SJSA1 (cell line): ENCODE data around the gene GARRE1. TPM values are rescaled to one million over a fixed set of nuclear protein-coding genes. Genes with fewer than 3 reads are reported as not detected.
"Not testable (repeated sequence)": the region's sequence is repeated elsewhere in the genome, so short reads cannot be mapped to it uniquely, and the experiment has no call there.

Source experiments
- DNase-seq, 2 experiments: peaks; one replicate each; pipeline ENCODE4 v3.0.0-alpha.2; 2015 to 2020; ENCODE audit warnings: low spot score in 2 of 2, low read depth in 1 of 2
- H3K27ac ChIP-seq: fragments of 250-450 bp; sonication (Bioruptor Pico); 2 replicates; pipeline ENCODE4 v1.5.1; 2020; ENCODE audit warnings: mild to moderate bottlenecking, moderate library complexity
- H3K27me3 ChIP-seq: fragments of 250-450 bp; sonication (Bioruptor Pico); replicated peaks from 2 replicates; pipeline ENCODE4 v1.5.1; 2020; ENCODE audit warnings: mild to moderate bottlenecking, moderate library complexity
- H3K36me3 ChIP-seq: fragments of 250-450 bp; sonication (Bioruptor Pico); 2 replicates; pipeline ENCODE4 v1.5.1; 2020; ENCODE audit warnings: mild to moderate bottlenecking
- H3K4me1 ChIP-seq: fragments of 250-450 bp; sonication (Bioruptor Pico); replicated peaks from 2 replicates; pipeline ENCODE4 v1.6.1; 2021; ENCODE audit warnings: mild to moderate bottlenecking
- H3K4me3 ChIP-seq: fragments of 250-450 bp; sonication (Bioruptor Pico); 2 replicates; pipeline ENCODE4 v1.5.1; 2020; ENCODE audit warnings: mild to moderate bottlenecking
- H3K9me3 ChIP-seq: fragments of 250-450 bp; sonication (Bioruptor Pico); replicated peaks from 2 replicates; pipeline ENCODE4 v1.5.1; 2020; ENCODE audit warnings: mild to moderate bottlenecking
- total RNA-seq: library from RNA; depleted of rRNA; stranded (reverse); fragments of >200 nt; shearing (Covaris generic); gene quantifications from 2 replicates; pipeline ENCODE4 v1.2.3, GENCODE V29; 2014

The GARRE1 gene
- total RNA-seq, 1 experiment from 2014 or later = 20.7 TPM

- H3K9me3 ChIP-seq = no peaks in the 10 kb centered on the region
- no peaks in the 10 kb centered on the region for H3K27me3 ChIP-seq
- DNase-seq = no peak
- peaks cover 10% of the 10 kb centered on the region for H3K36me3 ChIP-seq
- H3K4me3 ChIP-seq = no peak overlapping the region
- peak overlapping the region; percentile 94; the same call in 1 of the 2 replicates for H3K27ac ChIP-seq
- H3K4me1 ChIP-seq = peaks cover 51% of the 10 kb centered on the region
Measured at GRCh38 chr19:34275705-34276104, 21.4 kb downstream of the GARRE1 start.

DNA sequence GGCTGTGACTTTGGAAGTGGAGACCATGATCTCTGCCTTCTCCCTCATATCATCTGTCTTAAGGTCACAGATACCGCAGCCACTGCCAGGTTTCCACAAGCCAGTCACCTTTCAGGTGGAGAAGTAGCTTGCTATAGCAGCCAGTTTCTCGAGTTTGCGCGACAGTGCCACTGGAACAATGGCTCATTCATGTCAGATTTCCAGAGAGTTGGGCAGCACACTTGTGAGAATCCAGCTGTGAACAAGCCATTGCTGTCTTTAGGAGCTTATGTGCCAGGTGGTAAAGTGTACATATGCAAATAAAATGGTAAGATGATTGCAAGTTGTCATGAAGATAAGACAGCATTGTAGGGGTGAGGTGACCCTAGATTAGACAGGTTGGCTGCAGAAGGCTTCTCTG lies 22.3 kb downstream of the GARRE1 start:
- H3K4me3 ChIP-seq = no peak overlapping the region
- no peak for DNase-seq
- H3K4me1 ChIP-seq = peaks cover 48% of the 10 kb centered on the region
- peaks cover 14% of the 10 kb centered on the region for H3K36me3 ChIP-seq
- no peaks in the 10 kb centered on the region for H3K9me3 ChIP-seq
- no peak overlapping the region for H3K27ac ChIP-seq
- H3K27me3 ChIP-seq = no peaks in the 10 kb centered on the region

GRCh38 chr19:34277244-34277643 lies 22.9 kb downstream of the GARRE1 start:
- no peak for DNase-seq
- H3K27ac ChIP-seq = no peak overlapping the region
- no peak overlapping the region for H3K4me3 ChIP-seq
- peaks cover 14% of the 10 kb centered on the region for H3K36me3 ChIP-seq
- H3K27me3 ChIP-seq = no peaks in the 10 kb centered on the region
- H3K9me3 ChIP-seq = no peaks in the 10 kb centered on the region
- H3K4me1 ChIP-seq = peaks cover 48% of the 10 kb centered on the region

- H3K27me3 ChIP-seq = no peaks in the 10 kb centered on the region
- H3K27ac ChIP-seq = no peak overlapping the region
- no peaks in the 10 kb centered on the region for H3K9me3 ChIP-seq
- DNase-seq = no peak
- H3K4me1 ChIP-seq = peaks cover 33% of the 10 kb centered on the region
- peaks cover 11% of the 10 kb centered on the region for H3K36me3 ChIP-seq
- H3K4me3 ChIP-seq = no peak overlapping the region
Measured at GRCh38 chr19:34278783-34279182, 24.4 kb downstream of the GARRE1 start.

- not testable (repeated sequence) for H3K27me3 ChIP-seq, H3K9me3 ChIP-seq, DNase-seq, H3K4me3 ChIP-seq, H3K27ac ChIP-seq
- peaks cover 11% of the 10 kb centered on the region for H3K36me3 ChIP-seq
- peaks cover 11% of the 10 kb centered on the region for H3K4me1 ChIP-seq
Measured at GRCh38 chr19:34281444-34281843, 27.1 kb downstream of the GARRE1 start.

DNA sequence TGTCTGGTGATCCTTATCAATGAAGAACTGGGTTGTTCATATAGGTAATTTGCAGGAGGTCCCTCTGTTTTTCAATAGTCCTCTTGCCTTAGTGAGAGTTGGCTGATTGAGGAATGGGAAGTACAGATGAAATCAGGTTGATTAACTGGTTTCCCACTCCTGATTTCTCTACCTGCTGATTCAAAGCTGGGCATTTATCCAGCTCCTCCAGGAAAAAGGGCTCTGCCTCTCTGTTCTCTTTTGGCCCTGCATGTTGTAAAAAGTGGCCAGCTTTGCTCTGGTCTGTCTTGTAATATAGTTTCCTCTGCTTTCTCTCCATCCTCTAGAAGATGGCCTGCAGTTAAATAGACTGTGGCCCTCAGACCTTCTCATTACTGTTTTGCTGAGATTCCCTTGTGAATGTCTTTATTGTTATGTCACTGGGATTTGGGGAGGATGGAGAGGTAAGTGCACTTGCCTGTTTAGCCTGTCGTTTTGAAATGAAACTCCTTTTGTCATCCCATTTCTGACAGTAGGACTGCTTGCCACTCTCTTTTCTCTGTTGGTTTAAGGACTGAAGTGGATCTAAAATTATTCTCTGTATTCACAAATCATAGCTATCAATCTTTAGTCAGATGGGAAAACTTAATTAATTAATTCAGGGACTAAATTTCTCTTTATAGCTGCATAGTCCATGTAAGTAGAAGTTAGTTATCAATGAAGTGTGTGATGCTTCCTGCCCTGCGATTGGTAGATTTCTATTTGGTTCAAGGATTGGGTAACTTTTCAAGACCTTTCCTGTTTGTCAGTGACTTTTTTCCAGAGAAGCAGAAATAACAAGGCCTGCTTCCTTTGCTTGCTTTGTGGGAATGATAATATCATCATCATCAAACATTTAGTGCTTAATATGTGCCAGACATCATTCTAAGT lies 28.5 kb downstream of the GARRE1 start:
- H3K27me3 ChIP-seq = no peaks in the 10 kb centered on the region
- H3K27ac ChIP-seq = no peak overlapping the region

DNA sequence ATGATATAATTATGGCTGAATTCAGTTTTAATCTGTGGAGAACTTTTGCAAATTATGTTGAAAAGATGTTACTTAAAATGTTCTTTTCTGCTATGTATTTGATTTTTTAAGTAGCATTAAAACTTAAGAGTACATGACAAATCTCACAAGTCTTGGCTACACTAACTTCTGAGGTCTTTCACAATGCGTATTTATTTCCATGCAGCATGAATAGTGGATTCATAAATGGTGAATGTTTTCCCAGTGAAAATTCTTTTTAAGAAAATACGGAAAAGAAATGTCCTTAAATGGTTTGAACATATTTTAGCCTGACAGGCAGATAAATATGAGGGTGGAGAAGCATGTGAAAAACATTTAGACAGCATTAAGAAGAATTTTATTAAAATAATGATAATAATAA lies 30.2 kb downstream of the GARRE1 start:
- Histone ChIP-seq H3K27me3 (no peaks in the 10 kb centered on the region), H3K4me3 (no peak overlapping the region), H3K4me1 (no peaks in the 10 kb centered on the region), H3K36me3 (peaks cover 16% of the 10 kb centered on the region), H3K9me3 (0 out of 2 replicates have a peak, but pooled peaks cover 2% of the 10 kb centered on the region), H3K27ac (no peak overlapping the region)
- no peak for DNase-seq

More for the DNA sequence above, 28.5 kb downstream of the GARRE1 start:
- H3K4me1 ChIP-seq = no peaks in the 10 kb centered on the region
- no peak for DNase-seq
- H3K4me3 ChIP-seq = no peak overlapping the region
- 0 out of 2 replicates have a peak, but pooled peaks cover 2% of the 10 kb centered on the region for H3K9me3 ChIP-seq
- peaks cover 19% of the 10 kb centered on the region for H3K36me3 ChIP-seq

DNA sequence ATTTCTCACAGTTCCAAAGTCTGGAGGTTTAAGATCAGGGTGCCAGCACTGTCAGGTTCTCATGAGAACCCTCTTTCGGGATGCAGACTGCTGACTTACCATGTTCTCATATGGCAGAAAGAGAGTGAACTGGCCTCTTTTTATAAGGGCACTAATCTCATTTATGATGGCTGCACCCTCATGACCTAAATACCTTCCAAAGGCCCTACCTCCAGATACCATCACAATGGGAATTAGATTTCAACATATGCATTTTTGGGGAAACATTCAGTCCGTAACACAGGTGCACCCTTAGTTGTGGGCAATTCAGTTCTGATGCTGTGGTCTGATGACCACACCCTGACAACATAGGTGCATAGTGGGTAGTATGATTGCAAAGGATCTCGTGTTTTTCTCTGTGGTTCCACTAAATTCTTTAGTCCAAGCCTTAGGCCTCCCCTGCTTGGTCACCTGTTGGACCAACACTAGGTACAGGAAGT lies 33.3 kb downstream of the GARRE1 start:
- H3K4me1 ChIP-seq = no peaks in the 10 kb centered on the region
- peaks cover 10% of the 10 kb centered on the region; the same call in 1 of the 2 replicates for H3K36me3 ChIP-seq
- H3K9me3 ChIP-seq = 0 out of 2 replicates have a peak, but pooled peaks cover 2% of the 10 kb centered on the region
- no peak for DNase-seq
- no peaks in the 10 kb centered on the region for H3K27me3 ChIP-seq
- H3K27ac ChIP-seq = no peak overlapping the region
- H3K4me3 ChIP-seq = no peak overlapping the region

GRCh38 chr19:34288381-34288780 lies 34.0 kb downstream of the GARRE1 start:
- no peak overlapping the region for H3K4me3 ChIP-seq
- no peaks in the 10 kb centered on the region for H3K4me1 ChIP-seq
- no peak for DNase-seq
- 0 out of 2 replicates have a peak, but pooled peaks cover 2% of the 10 kb centered on the region for H3K9me3 ChIP-seq
- no peaks in the 10 kb centered on the region for H3K27me3 ChIP-seq
- H3K27ac ChIP-seq = no peak overlapping the region
- H3K36me3 ChIP-seq = peaks cover 10% of the 10 kb centered on the region; the same call in 1 of the 2 replicates

DNA sequence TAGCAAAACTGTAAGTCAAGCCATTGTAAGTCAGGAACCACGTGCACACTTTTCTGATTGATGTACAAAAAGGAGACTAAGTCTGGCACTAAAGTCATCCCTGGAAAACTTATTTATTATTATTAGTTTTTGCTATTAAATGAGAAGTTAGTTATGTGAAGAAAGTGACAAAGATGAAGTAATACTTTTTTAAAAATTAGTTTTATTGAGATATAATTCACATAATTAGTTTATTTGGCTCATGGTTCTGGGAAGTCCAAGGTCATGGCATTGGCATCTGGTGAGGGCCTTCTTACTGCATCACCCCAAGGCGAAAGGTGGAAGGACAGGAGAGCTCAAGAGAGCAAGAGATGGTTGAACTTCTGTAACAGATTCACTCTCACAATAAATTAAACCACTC lies 36.9 kb downstream of the GARRE1 start:
- DNase-seq = no peak
- Histone ChIP-seq H3K9me3 (0 out of 2 replicates have a peak, but pooled peaks cover 2% of the 10 kb centered on the region), H3K4me3 (no peak overlapping the region), H3K27me3 (no peaks in the 10 kb centered on the region), H3K36me3 (peaks cover 10% of the 10 kb centered on the region; the same call in 1 of the 2 replicates), H3K4me1 (no peaks in the 10 kb centered on the region), H3K27ac (no peak overlapping the region)

DNA sequence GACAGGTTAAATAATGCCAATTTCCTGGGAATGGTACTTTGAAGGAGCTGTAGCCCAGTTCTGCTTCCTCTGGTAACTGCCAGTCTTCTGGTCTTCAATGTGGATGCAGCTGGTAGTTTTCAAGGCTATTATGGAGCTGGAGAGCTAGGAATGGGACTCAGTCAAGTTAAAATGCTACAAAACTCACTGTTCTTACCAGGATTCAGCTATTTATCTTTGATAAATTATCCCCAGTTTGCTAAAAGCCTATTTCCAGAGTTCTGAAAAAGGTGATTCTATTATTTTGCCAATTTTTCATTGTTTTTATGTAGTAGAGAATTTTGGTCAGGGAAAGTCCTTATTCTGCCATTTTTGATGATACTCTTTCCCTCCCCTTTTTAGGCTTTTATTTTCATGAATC lies 40.7 kb downstream of the GARRE1 start:
- no peaks in the 10 kb centered on the region for H3K4me1 ChIP-seq
- H3K27me3 ChIP-seq = no peaks in the 10 kb centered on the region
- no peak for DNase-seq
- peaks cover 10% of the 10 kb centered on the region for H3K36me3 ChIP-seq
- H3K27ac ChIP-seq = no peak overlapping the region
- H3K9me3 ChIP-seq = no peaks in the 10 kb centered on the region
- no peak overlapping the region for H3K4me3 ChIP-seq

DNA sequence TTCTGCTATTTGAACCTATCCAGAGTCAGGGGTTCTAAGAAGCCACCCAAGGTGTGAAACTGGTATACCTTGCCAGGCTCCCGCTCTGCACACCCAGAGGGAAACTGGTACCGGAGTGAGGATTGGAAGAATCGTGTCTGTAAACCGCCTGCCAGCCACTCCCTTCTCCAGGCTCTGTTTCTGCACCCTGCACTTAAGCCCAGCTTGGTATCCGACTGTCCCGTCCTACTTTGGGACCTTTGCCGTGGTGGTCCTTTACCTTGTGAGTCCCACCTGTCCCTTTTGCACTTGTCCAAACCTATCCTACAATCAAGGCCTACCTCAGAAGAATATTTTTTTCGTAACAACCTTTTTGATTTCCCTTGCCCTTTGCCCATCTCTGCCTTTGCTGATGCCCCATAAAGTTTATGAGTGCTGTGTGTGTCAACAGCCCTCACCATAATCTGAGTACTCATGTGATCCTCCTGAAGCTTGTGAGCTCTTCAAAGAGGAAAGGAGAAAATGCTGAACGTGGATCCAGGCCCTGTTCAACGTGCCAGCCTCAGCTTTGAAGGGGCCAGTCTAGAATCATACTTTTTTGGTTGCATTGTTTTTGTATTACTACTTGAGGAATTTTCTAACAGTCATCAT lies 44.7 kb downstream of the GARRE1 start:
- Histone ChIP-seq H3K27me3 (no peaks in the 10 kb centered on the region), H3K9me3 (no peaks in the 10 kb centered on the region), H3K4me1 (no peaks in the 10 kb centered on the region), H3K36me3 (peaks cover 21% of the 10 kb centered on the region), H3K4me3 (no peak overlapping the region), H3K27ac (no peak overlapping the region)
- no peak for DNase-seq

DNA sequence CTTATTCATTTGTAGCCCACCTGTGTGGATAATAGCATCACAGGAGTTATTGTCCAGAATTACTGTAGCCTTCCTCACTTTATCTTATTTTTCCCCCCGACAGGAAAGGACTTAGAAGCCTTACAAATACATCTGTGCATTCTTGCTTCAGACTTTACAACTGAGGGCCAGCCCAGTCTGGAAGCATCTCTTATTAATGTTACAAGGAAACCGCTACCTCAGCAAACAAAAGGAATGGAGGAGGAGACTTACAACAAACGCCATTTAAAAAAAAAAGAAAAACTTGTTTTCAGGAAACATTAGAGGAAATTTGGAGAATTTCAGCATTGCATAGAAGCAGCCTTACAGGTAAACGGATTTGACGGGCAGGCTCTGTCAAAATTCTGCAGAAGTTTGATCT lies 45.2 kb downstream of the GARRE1 start:
- H3K36me3 ChIP-seq = peaks cover 21% of the 10 kb centered on the region
- no peak overlapping the region for H3K4me3 ChIP-seq
- H3K9me3 ChIP-seq = no peaks in the 10 kb centered on the region
- no peaks in the 10 kb centered on the region for H3K27me3 ChIP-seq
- no peaks in the 10 kb centered on the region for H3K4me1 ChIP-seq
- no peak for DNase-seq
- no peak overlapping the region for H3K27ac ChIP-seq

DNA sequence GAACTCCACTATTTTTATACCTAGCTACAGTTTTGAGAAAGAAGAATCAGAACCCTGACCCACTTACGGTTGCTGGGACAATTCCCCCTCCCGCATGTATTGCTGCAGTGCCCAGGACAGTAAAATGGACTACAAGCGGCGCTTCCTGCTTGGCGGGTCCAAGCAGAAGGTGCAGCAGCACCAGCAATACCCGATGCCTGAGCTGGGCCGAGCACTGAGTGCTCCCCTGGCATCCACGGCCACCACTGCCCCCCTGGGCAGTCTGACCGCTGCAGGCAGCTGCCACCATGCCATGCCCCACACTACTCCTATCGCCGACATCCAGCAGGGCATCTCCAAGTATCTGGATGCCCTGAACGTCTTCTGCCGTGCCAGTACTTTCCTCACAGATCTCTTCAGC lies 46.0 kb downstream of the GARRE1 start:
- no peaks in the 10 kb centered on the region for H3K9me3 ChIP-seq
- H3K36me3 ChIP-seq = peaks cover 28% of the 10 kb centered on the region
- no peaks in the 10 kb centered on the region for H3K4me1 ChIP-seq
- H3K27me3 ChIP-seq = no peaks in the 10 kb centered on the region
- H3K27ac ChIP-seq = no peak overlapping the region
- no peak for DNase-seq
- no peak overlapping the region for H3K4me3 ChIP-seq
